Astrocyte (in vitro differentiated cells and primary cell): Measurements from ENCODE around the gene EPN2. TPM values are rescaled to one million over a fixed set of nuclear protein-coding genes. Genes with fewer than 3 reads are reported as not detected.

ENCODE experiments used
- DNase-seq: peaks from one replicate; pipeline ENCODE4 v3.0.0-alpha.2; 2010; ENCODE audit warnings: low read depth
- FAIRE-seq: peaks from 2 replicates; lab custom pipeline; 2011; peaks lifted over from hg19 to GRCh38; lab: Jason Lieb, UNC
- H2AFZ ChIP-seq: 2 replicates; pipeline ENCODE4 v1.6.0; 2012; ENCODE audit warnings: low read depth, low read length, inconsistent platforms
- H3K27ac ChIP-seq: 2 replicates; pipeline ENCODE4 v1.5.1; 2011; ENCODE audit warnings: low read depth, low read length, inconsistent platforms
- H3K27me3 ChIP-seq: 2 replicates; pipeline ENCODE4 v1.6.0; 2011; ENCODE audit warnings: low read length, inconsistent platforms; ENCODE audit not compliant: insufficient read depth
- H3K36me3 ChIP-seq: 2 replicates; pipeline ENCODE4 v1.5.1; 2011; ENCODE audit warnings: low read length, inconsistent platforms; ENCODE audit not compliant: insufficient read depth
- H3K4me1 ChIP-seq: 2 replicates; pipeline ENCODE4 v1.5.1; 2011; ENCODE audit warnings: low read length, inconsistent platforms; ENCODE audit not compliant: insufficient read depth
- H3K4me2 ChIP-seq: 2 replicates; pipeline ENCODE4 v1.6.0; 2012; ENCODE audit warnings: low read length, inconsistent platforms
- H3K4me3 ChIP-seq: 2 replicates; pipeline ENCODE4 v1.5.1; 2011; ENCODE audit warnings: low read depth, mild to moderate bottlenecking, low read length, inconsistent platforms; ENCODE audit not compliant: insufficient read depth
- H3K79me2 ChIP-seq: 2 replicates; pipeline ENCODE4 v1.6.0; 2012; ENCODE audit warnings: mild to moderate bottlenecking, low read length, inconsistent platforms; ENCODE audit not compliant: insufficient read depth
- H3K9ac ChIP-seq: 2 replicates; pipeline ENCODE4 v1.6.0; 2012; ENCODE audit warnings: mild to moderate bottlenecking, low read length, inconsistent platforms
- H3K9me3 ChIP-seq: 2 replicates; pipeline ENCODE4 v1.5.1; 2012; ENCODE audit warnings: low read depth, mild to moderate bottlenecking, low read length, inconsistent platforms; ENCODE audit not compliant: insufficient read depth
- H4K20me1 ChIP-seq: 2 replicates; pipeline ENCODE4 v1.6.0; 2012; ENCODE audit warnings: low read length, inconsistent platforms; ENCODE audit not compliant: insufficient read depth
- H3K27ac Mint-ChIP-seq: one replicate; pipeline ENCODE4 v1.8.0; 2021; ENCODE audit warnings: mild to moderate bottlenecking, mixed read lengths; ENCODE audit not compliant: unreplicated experiment
- H3K27me3 Mint-ChIP-seq: one replicate; pipeline ENCODE4 v1.8.0; 2021; ENCODE audit warnings: low read depth, mixed read lengths; ENCODE audit not compliant: unreplicated experiment
- H3K36me3 Mint-ChIP-seq: one replicate; pipeline ENCODE4 v1.8.0; 2021; ENCODE audit warnings: low read depth, mixed read lengths; ENCODE audit not compliant: unreplicated experiment
- H3K4me1 Mint-ChIP-seq: one replicate; pipeline ENCODE4 v1.8.0; 2021; ENCODE audit warnings: low read depth, mixed read lengths; ENCODE audit not compliant: unreplicated experiment
- H3K4me3 Mint-ChIP-seq: one replicate; pipeline ENCODE4 v1.8.0; 2021; ENCODE audit warnings: mild to moderate bottlenecking, moderate library complexity, mixed read lengths; ENCODE audit not compliant: unreplicated experiment
- H3K9me3 Mint-ChIP-seq: one replicate; pipeline ENCODE4 v1.8.0; 2021; ENCODE audit warnings: mild to moderate bottlenecking, mixed read lengths; ENCODE audit not compliant: unreplicated experiment
- EZH2 ChIP-seq: IDR thresholded peaks from 2 replicates; pipeline ENCODE4 v1.6.1; 2012; ENCODE audit warnings: mild to moderate bottlenecking, low read length, inconsistent platforms; ENCODE audit not compliant: insufficient read depth
- total RNA-seq: library from RNA; stranded (reverse); gene quantifications from 2 replicates; pipeline ENCODE4 v1.2.1, GENCODE V29; 2021
- TF ChIP-seq, protein P1 (sequence below): IDR thresholded peaks from 2 replicates; pipeline ENCODE4 v1.5.1; 2011; ENCODE audit warnings: low read depth, mild to moderate bottlenecking, inconsistent platforms, low read length, moderate library complexity; ENCODE audit not compliant: insufficient read depth

Gene EPN2
- total RNA-seq, 1 donor from 2014 or later = 48.7 TPM

DNA sequence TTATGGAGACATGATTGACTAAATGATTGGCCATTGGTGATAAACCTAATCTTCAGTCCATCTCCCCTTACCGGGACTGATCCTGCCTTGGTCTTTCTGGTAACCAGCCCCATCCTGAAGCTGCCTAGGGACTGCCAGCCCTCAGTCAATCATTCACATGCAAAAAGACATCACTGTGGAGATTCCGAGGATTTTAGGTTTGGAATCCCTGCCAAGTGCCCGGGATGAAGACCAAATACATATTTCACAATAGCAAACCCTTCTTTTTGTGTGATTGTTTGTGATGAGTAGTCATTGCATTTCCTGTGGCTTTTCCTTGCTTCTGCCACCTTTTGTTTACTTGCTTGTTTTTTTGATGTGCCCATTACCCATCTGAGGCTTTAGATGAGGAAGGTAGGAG lies 44.0 kb downstream of the EPN2 start:
- H3K27ac ChIP-seq = no peak overlapping the region
- peaks cover 78% of the 10 kb centered on the region for H4K20me1 ChIP-seq
- no peak overlapping the region for H3K4me2 ChIP-seq
- no peak for DNase-seq
- no peaks in the 10 kb centered on the region for H3K4me1 ChIP-seq
- Mint-ChIP-seq H3K27me3 (no peaks in the 10 kb centered on the region), H3K9me3 (no peaks in the 10 kb centered on the region), H3K4me1 (peaks cover 12% of the 10 kb centered on the region), H3K36me3 (peaks cover 11% of the 10 kb centered on the region), H3K4me3 (no peak overlapping the region), H3K27ac (peak overlapping the region; percentile 41)
- no peak overlapping the region for H2AFZ ChIP-seq
- no peaks in the 10 kb centered on the region for H3K36me3 ChIP-seq
- no peaks in the 10 kb centered on the region for H3K27me3 ChIP-seq
- no peak overlapping the region for H3K4me3 ChIP-seq
- FAIRE-seq = no peak
- no peak overlapping the region for H3K9ac ChIP-seq
- peaks cover 44% of the 10 kb centered on the region for H3K79me2 ChIP-seq
- TF ChIP-seq EZH2 = no peak
- TF ChIP-seq, protein P1, sequence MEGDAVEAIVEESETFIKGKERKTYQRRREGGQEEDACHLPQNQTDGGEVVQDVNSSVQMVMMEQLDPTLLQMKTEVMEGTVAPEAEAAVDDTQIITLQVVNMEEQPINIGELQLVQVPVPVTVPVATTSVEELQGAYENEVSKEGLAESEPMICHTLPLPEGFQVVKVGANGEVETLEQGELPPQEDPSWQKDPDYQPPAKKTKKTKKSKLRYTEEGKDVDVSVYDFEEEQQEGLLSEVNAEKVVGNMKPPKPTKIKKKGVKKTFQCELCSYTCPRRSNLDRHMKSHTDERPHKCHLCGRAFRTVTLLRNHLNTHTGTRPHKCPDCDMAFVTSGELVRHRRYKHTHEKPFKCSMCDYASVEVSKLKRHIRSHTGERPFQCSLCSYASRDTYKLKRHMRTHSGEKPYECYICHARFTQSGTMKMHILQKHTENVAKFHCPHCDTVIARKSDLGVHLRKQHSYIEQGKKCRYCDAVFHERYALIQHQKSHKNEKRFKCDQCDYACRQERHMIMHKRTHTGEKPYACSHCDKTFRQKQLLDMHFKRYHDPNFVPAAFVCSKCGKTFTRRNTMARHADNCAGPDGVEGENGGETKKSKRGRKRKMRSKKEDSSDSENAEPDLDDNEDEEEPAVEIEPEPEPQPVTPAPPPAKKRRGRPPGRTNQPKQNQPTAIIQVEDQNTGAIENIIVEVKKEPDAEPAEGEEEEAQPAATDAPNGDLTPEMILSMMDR = no peak
- no peaks in the 10 kb centered on the region for H3K9me3 ChIP-seq

- no peak overlapping the region for H3K4me3 Mint-ChIP-seq
- H4K20me1 ChIP-seq = peaks cover 91% of the 10 kb centered on the region
- H3K79me2 ChIP-seq = peaks cover 59% of the 10 kb centered on the region
- peaks cover 28% of the 10 kb centered on the region for H3K4me1 Mint-ChIP-seq
- H3K36me3 Mint-ChIP-seq = peaks cover 8% of the 10 kb centered on the region
- DNase-seq = no peak
- no peak overlapping the region for H3K4me3 ChIP-seq
- H3K9me3 Mint-ChIP-seq = peaks cover under 1% of the 10 kb centered on the region
- TF ChIP-seq EZH2 = no peak
- TF ChIP-seq, protein P1 = no peak
- no peaks in the 10 kb centered on the region for H3K36me3 ChIP-seq
- H3K9me3 ChIP-seq = no peaks in the 10 kb centered on the region
- H3K4me2 ChIP-seq = no peak overlapping the region
- no peaks in the 10 kb centered on the region for H3K27me3 Mint-ChIP-seq
- H3K27ac Mint-ChIP-seq = no peak overlapping the region
- H2AFZ ChIP-seq = no peak overlapping the region
- no peaks in the 10 kb centered on the region for H3K27me3 ChIP-seq
- H3K9ac ChIP-seq = no peak overlapping the region
- no peak for FAIRE-seq
- H3K4me1 ChIP-seq = peaks cover 5% of the 10 kb centered on the region
- H3K27ac ChIP-seq = no peak overlapping the region
These were observed 47.1 kb downstream of the EPN2 start for GRCh38 chr17:19284005-19284959.
